ENCODE results near the gene CCDC92. TPM values are rescaled to one million over a fixed set of nuclear protein-coding genes. Genes with fewer than 3 reads are reported as not detected.

The CCDC92 gene
- total RNA-seq, 1 experiment from 2014 or later = 8.3 TPM

DNA sequence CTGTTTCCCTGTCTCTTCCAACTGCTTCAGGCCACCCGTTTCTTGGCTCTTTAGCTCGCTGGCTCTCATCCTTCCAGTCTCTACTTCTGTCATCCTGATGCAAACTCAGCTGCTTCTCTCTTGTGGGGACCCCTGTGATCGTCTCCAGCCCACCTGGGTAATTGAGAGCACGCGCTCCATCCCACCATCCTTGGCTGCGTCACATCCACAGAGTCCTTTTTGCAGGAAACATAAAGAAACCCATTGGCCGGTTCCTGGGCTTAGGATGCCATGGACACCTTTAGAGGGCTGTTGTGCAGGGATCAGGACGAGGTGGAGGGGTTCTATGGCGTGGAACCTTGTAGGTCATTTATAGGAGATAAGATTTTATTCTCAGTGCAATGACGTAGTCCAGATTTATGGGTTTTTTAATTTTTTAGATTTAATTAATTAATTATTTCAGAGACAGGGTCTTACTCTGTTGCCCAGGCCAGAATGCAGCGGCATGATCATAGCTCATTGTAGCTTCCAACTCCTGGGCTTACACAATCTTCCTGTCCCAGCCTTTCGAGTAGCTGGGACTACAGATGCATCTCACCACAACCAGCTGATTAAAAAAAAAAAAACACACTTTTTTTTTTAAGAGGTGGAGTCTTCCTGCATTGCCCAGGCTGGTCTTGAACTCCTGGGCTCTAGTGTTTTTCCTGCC is 82.6 kb downstream of the CCDC92 start:
- no peak for DNase-seq (ENCODE audit: low read depth)

DNA sequence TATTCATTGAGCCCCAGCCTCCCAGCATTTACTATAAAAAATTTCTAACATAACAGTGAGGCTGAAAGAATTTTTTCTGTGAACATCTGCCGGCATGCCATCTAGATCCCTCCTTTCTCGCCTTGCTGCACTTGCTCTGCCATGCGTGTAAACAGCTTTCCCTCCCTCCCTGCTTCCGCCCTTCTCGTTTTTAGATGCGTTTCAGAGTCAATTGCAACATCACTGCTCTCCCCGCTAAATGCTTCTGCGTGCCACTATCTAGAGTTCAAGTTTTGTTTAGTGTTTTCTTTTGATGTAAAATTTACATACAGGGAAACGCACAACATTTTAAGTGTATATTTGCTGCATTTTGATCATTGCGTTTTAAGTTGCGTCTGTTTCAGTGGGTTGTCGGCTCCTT is 83.6 kb downstream of the CCDC92 start:
- no peak for DNase-seq (ENCODE audit: low read depth)

DNA sequence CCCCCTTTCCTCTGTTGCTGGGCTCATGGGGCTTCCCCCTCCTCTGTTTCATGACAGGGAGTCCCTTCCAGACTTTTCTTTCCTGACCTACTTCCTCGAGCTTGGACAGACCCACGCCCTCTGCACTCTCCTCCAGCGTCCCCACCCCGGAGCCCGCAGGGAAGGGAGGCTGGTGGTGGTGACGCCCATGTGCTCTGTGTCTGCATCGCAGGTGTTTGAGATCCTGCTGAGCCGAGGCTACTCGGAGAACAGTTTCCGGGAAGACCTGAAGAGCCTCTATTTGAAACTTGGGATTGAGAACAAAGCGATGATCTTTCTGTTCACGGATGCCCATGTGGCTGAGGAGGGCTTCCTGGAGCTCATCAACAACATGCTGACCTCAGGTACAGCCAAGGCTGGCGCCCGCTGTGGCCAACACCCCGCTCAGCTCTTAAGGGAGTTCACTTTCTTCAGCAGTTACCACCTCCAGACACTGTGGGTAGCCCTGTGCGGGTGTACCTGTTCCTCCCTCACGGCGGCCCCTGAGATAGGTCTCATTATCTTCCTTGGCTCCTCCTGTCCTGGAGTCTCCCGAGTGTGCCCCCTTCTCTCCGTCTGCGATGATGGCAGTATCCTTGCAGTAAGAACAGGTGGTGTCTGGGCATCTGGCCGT is 85.6 kb downstream of the CCDC92 start:
- DNase-seq (ENCODE audit: low read depth) = no peak

DNA sequence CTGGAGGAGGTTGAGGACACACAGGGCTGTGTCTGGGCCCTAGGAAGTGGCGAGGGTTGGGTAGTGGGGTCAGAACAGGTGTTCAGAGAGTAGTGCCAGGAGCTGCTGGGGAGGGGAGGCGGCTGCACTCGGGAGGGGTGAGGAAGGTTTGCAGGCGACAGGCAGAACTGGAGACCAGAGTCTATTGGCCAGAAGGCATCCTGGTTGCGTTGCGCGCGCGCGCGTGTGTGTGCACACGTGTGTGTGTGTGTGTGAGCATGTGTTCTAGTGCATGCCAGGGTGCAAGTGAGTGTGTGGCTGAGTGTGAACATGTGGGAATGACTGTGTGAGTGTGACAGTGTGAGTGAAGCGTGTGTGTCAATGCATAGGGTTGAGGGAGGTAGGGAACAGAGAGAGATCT is 86.4 kb downstream of the CCDC92 start:
- DNase-seq (ENCODE audit: low read depth) = no peak

Other genes starting within 250 kb of the CCDC92 start
- under 0.01 and 0.10 TPM in 2 replicates for gene DNAH10, start 210.5 kb downstream of the CCDC92 start, total RNA-seq (2014; rRNA removed; shearing (Covaris generic))
- gene ZNF664, start 384 bp upstream of the CCDC92 start, total RNA-seq (2014; rRNA removed; shearing (Covaris generic)) = 32.1 and 43.4 TPM in 2 replicates